ENCODE measurements around the gene UGT1A3. TPM values are rescaled to one million over a fixed set of nuclear protein-coding genes. Genes with fewer than 3 reads are reported as not detected.

UGT1A3 gene
- total RNA-seq, 2 donors from 2014 or later: not detected

GRCh38 chr2:233791151-233791882, 62.5 kb downstream of the UGT1A3 start:
- ATAC-seq (replicated peaks): no peak
- Mint-ChIP-seq H3K27ac (no peak overlapping the region), H3K4me3 (no peak overlapping the region), H3K27me3 (peaks cover 2% of the 10 kb centered on the region), H3K36me3 (ENCODE audit: low read depth) (no peaks in the 10 kb centered on the region), H3K9me3 (peaks cover 1% of the 10 kb centered on the region), H3K4me1 (no peaks in the 10 kb centered on the region)

- H3K9me3 Mint-ChIP-seq: no peaks in the 10 kb centered on the region
- no peak for ATAC-seq (replicated peaks)
- H3K4me3 Mint-ChIP-seq: no peak overlapping the region
- no peaks in the 10 kb centered on the region for H3K4me1 Mint-ChIP-seq
- no peaks in the 10 kb centered on the region for H3K27me3 Mint-ChIP-seq
- H3K27ac Mint-ChIP-seq: no peak overlapping the region
- no peaks in the 10 kb centered on the region for H3K36me3 Mint-ChIP-seq (ENCODE audit: low read depth)
Observed at GRCh38 chr2:233791883-233792329, 63.1 kb downstream of the UGT1A3 start.

GRCh38 chr2:233792720-233793119, 63.9 kb downstream of the UGT1A3 start:
- H3K27me3 Mint-ChIP-seq: peaks cover under 1% of the 10 kb centered on the region
- H3K4me3 Mint-ChIP-seq: no peak overlapping the region
- H3K4me1 Mint-ChIP-seq: no peaks in the 10 kb centered on the region
- no peaks in the 10 kb centered on the region for H3K9me3 Mint-ChIP-seq
- no peaks in the 10 kb centered on the region for H3K36me3 Mint-ChIP-seq (ENCODE audit: low read depth)
- H3K27ac Mint-ChIP-seq: no peak overlapping the region
- ATAC-seq (replicated peaks): no peak

GRCh38 chr2:233793465-233794127, 64.8 kb downstream of the UGT1A3 start:
- no peaks in the 10 kb centered on the region for H3K4me1 Mint-ChIP-seq
- no peak for ATAC-seq (replicated peaks)
- H3K9me3 Mint-ChIP-seq: no peaks in the 10 kb centered on the region
- H3K36me3 Mint-ChIP-seq (ENCODE audit: low read depth): no peaks in the 10 kb centered on the region
- H3K4me3 Mint-ChIP-seq: no peak overlapping the region
- no peak overlapping the region for H3K27ac Mint-ChIP-seq
- H3K27me3 Mint-ChIP-seq: peaks cover 8% of the 10 kb centered on the region

GRCh38 chr2:233794128-233794658, 65.4 kb downstream of the UGT1A3 start:
- no peaks in the 10 kb centered on the region for H3K36me3 Mint-ChIP-seq (ENCODE audit: low read depth)
- ATAC-seq (replicated peaks): no peak
- peaks cover 8% of the 10 kb centered on the region for H3K27me3 Mint-ChIP-seq
- H3K27ac Mint-ChIP-seq: no peak overlapping the region
- H3K4me1 Mint-ChIP-seq: no peaks in the 10 kb centered on the region
- H3K9me3 Mint-ChIP-seq: no peaks in the 10 kb centered on the region
- no peak overlapping the region for H3K4me3 Mint-ChIP-seq

- no peak for ATAC-seq (replicated peaks)
- no peak overlapping the region for H3K4me3 Mint-ChIP-seq
- peaks cover 8% of the 10 kb centered on the region for H3K27me3 Mint-ChIP-seq
- no peaks in the 10 kb centered on the region for H3K36me3 Mint-ChIP-seq (ENCODE audit: low read depth)
- H3K27ac Mint-ChIP-seq: no peak overlapping the region
- H3K9me3 Mint-ChIP-seq: no peaks in the 10 kb centered on the region
- H3K4me1 Mint-ChIP-seq: no peaks in the 10 kb centered on the region
Observed at GRCh38 chr2:233795735-233796171, 66.9 kb downstream of the UGT1A3 start.

- Mint-ChIP-seq H3K27me3 (peaks cover 8% of the 10 kb centered on the region), H3K4me3 (no peak overlapping the region), H3K27ac (no peak overlapping the region), H3K4me1 (no peaks in the 10 kb centered on the region), H3K36me3 (ENCODE audit: low read depth) (no peaks in the 10 kb centered on the region), H3K9me3 (no peaks in the 10 kb centered on the region)
- ATAC-seq (replicated peaks): no peak
Observed at GRCh38 chr2:233796254-233796653, 67.4 kb downstream of the UGT1A3 start.

- Mint-ChIP-seq H3K36me3 (ENCODE audit: low read depth) (no peaks in the 10 kb centered on the region), H3K9me3 (no peaks in the 10 kb centered on the region), H3K4me1 (no peaks in the 10 kb centered on the region)
Observed at GRCh38 chr2:233798335-233799086, 69.7 kb downstream of the UGT1A3 start.

GRCh38 chr2:233799087-233799665, 70.3 kb downstream of the UGT1A3 start:
- Mint-ChIP-seq H3K4me3 (no peak overlapping the region), H3K36me3 (ENCODE audit: low read depth) (no peaks in the 10 kb centered on the region), H3K27ac (no peak overlapping the region), H3K27me3 (peaks cover 17% of the 10 kb centered on the region), H3K4me1 (no peaks in the 10 kb centered on the region), H3K9me3 (no peaks in the 10 kb centered on the region)
- no peak for ATAC-seq (replicated peaks)

More at GRCh38 chr2:233798335-233799086, 69.7 kb downstream of the UGT1A3 start:
- H3K27me3 Mint-ChIP-seq: peaks cover 16% of the 10 kb centered on the region
- no peak overlapping the region for H3K27ac Mint-ChIP-seq
- ATAC-seq (replicated peaks): no peak
- no peak overlapping the region for H3K4me3 Mint-ChIP-seq

- Mint-ChIP-seq H3K36me3 (ENCODE audit: low read depth) (no peaks in the 10 kb centered on the region), H3K4me1 (no peaks in the 10 kb centered on the region), H3K27me3 (peaks cover 20% of the 10 kb centered on the region), H3K9me3 (no peaks in the 10 kb centered on the region), H3K4me3 (no peak overlapping the region), H3K27ac (no peak overlapping the region)
- no peak for ATAC-seq (replicated peaks)
Observed at GRCh38 chr2:233799716-233800115, 70.9 kb downstream of the UGT1A3 start.

GRCh38 chr2:233800208-233800607, 71.4 kb downstream of the UGT1A3 start:
- Mint-ChIP-seq H3K36me3 (ENCODE audit: low read depth) (no peaks in the 10 kb centered on the region), H3K27ac (no peak overlapping the region), H3K27me3 (peaks cover 20% of the 10 kb centered on the region), H3K4me3 (no peak overlapping the region), H3K9me3 (no peaks in the 10 kb centered on the region), H3K4me1 (no peaks in the 10 kb centered on the region)
- no peak for ATAC-seq (replicated peaks)

GRCh38 chr2:233801357-233802131, 72.7 kb downstream of the UGT1A3 start:
- ATAC-seq (replicated peaks): no peak
- Mint-ChIP-seq H3K36me3 (ENCODE audit: low read depth) (no peaks in the 10 kb centered on the region), H3K4me1 (no peaks in the 10 kb centered on the region), H3K27me3 (peaks cover 20% of the 10 kb centered on the region), H3K27ac (no peak overlapping the region), H3K4me3 (no peak overlapping the region), H3K9me3 (no peaks in the 10 kb centered on the region)

GRCh38 chr2:233802132-233802815, 73.4 kb downstream of the UGT1A3 start:
- Mint-ChIP-seq H3K4me1 (no peaks in the 10 kb centered on the region), H3K27me3 (peaks cover 20% of the 10 kb centered on the region), H3K36me3 (ENCODE audit: low read depth) (no peaks in the 10 kb centered on the region), H3K27ac (no peak overlapping the region), H3K4me3 (no peak overlapping the region), H3K9me3 (no peaks in the 10 kb centered on the region)
- ATAC-seq (replicated peaks): no peak
